ENCODE results near the gene UTP18. TPM values are rescaled to one million over a fixed set of nuclear protein-coding genes. Genes with fewer than 3 reads are reported as not detected.
"Not testable (repeated sequence)": the region's sequence is repeated elsewhere in the genome, so short reads cannot be mapped to it uniquely, and the experiment has no call there.

Gene UTP18
- total RNA-seq, 1 experiment from 2014 or later, result 64.2 TPM

GRCh38 chr17:51289696-51290111, 29.4 kb downstream of the UTP18 start:
- Histone ChIP-seq H3K9me3 (ENCODE audit: low read length) (no peaks in the 10 kb centered on the region), H4K20me1 (ENCODE audit: low read length) (peaks cover 6% of the 10 kb centered on the region; the same call in 1 of the 2 replicates), H3K9ac (ENCODE audit: low read length) (no peak overlapping the region), H3K27me3 (ENCODE audit: low read length) (no peaks in the 10 kb centered on the region), H3K9me2 (replicated peaks; ENCODE audit: low read length) (no peaks in the 10 kb centered on the region), H3K36me3 (ENCODE audit: low read depth, low read length) (peaks cover 77% of the 10 kb centered on the region), H3K4me1 (ENCODE audit: insufficient read depth, low read length) (no peaks in the 10 kb centered on the region), H3K4me2 (ENCODE audit: low read length) (no peak overlapping the region), H3K4me3 (ENCODE audit: low read length) (no peak overlapping the region), H2AFZ (ENCODE audit: low read length) (no peak overlapping the region), H3K79me2 (ENCODE audit: low read length) (no peaks in the 10 kb centered on the region), H3F3A (ENCODE audit: low read length, unreplicated experiment) (no peaks in the 10 kb centered on the region), H3K27ac (ENCODE audit: low read length) (no peak overlapping the region)
- DNase-seq (no peak), ATAC-seq (no peak)
- ChIA-PET POLR2A (ENCODE audit: unreplicated experiment) (no interaction called here), CTCF (no interaction called here)
- no TSS peak for BruUV-seq (replicated peaks)
- TF ChIP-seq EZH2phosphoT487 (IDR thresholded peaks at IDR 0.05; ENCODE audit: borderline replicate concordance, low read length) (no peak), CTCF (conservative IDR thresholded peaks at IDR 0.05; ENCODE audit: low read depth, low read length) (no peak), EZH2 (IDR thresholded peaks at IDR 0.05; ENCODE audit: low read length, unreplicated experiment) (no peak)
- intact Hi-C loops (cut with micrococcal nuclease), result no loop called here

- H3K4me3 ChIP-seq (ENCODE audit: low read length); ATAC-seq; H3F3A ChIP-seq (ENCODE audit: low read length, unreplicated experiment); DNase-seq; H3K9ac ChIP-seq (ENCODE audit: low read length); H3K27me3 ChIP-seq (ENCODE audit: low read length); H3K9me3 ChIP-seq (ENCODE audit: low read length); H3K4me2 ChIP-seq (ENCODE audit: low read length); H3K4me1 ChIP-seq (ENCODE audit: insufficient read depth, low read length); H2AFZ ChIP-seq (ENCODE audit: low read length); H3K27ac ChIP-seq (ENCODE audit: low read length); intact Hi-C loops (cut with micrococcal nuclease); BruUV-seq (replicated peaks); H4K20me1 ChIP-seq (ENCODE audit: low read length); H3K9me2 ChIP-seq (replicated peaks; ENCODE audit: low read length); H3K79me2 ChIP-seq (ENCODE audit: low read length); CTCF ChIA-PET; POLR2A ChIA-PET (ENCODE audit: unreplicated experiment): not testable (repeated sequence)
- peaks cover 45% of the 10 kb centered on the region for H3K36me3 ChIP-seq (ENCODE audit: low read depth, low read length)
Measured at GRCh38 chr17:51294338-51294737, 34.0 kb downstream of the UTP18 start.

DNA sequence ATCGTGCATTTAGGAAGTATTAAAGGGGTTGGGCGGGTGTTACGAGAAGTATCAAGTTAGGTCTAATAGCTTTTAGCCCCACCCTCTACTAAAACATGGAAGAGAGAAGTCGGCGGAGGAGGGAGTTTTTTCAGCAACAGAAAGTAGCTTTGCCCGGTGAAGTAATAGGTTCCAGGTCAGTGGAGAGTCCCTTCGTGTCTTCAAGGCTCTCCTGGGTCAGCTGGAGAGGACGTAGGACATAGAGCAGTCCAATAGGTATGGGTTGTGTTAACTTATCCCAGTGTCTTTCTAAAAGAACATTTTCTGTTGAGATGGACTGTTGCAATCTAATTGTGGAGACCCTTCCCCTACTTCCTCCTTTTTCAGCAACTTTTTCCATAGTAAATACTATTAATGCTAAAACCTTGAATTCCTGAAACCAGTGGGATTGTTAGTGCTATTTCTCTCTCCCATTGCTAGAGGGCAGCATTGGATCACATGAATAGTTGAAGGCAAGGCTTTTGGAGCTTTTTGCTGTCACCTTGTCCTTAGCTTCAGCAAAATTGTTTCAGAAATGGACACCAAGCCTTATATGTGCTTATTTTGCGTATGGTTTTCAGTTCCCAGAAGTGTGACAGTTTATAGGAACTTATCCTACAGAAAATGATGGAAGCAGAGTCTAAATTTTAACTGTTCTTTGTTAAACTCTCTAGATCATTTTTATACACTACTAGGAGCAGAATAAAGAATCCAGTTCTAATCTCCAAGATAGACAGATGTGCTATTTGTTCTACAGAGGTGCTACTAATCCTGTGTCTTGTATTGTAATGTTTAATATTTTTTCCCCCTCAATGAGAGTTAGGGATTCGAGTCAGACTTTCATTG, 38.4 kb downstream of the UTP18 start:
- no peak overlapping the region for H3K4me3 ChIP-seq (ENCODE audit: low read length)
- H2AFZ ChIP-seq (ENCODE audit: low read length), result no peak overlapping the region
- H3F3A ChIP-seq (ENCODE audit: low read length, unreplicated experiment), result no peaks in the 10 kb centered on the region
- BruUV-seq (replicated peaks), result TSS peak; percentile 15
- H3K9me3 ChIP-seq (ENCODE audit: low read length), result no peaks in the 10 kb centered on the region
- H3K36me3 ChIP-seq (ENCODE audit: low read depth, low read length), result peaks cover 7% of the 10 kb centered on the region; the same call in 1 of the 2 replicates
- intact Hi-C loops (cut with micrococcal nuclease), result no loop called here
- peak; percentile 68 for DNase-seq
- H3K4me2 ChIP-seq (ENCODE audit: low read length), result no peak overlapping the region
- no peak overlapping the region for H3K9ac ChIP-seq (ENCODE audit: low read length)
- H3K79me2 ChIP-seq (ENCODE audit: low read length), result no peaks in the 10 kb centered on the region
- H3K27me3 ChIP-seq (ENCODE audit: low read length), result no peaks in the 10 kb centered on the region
- ATAC-seq, result peak; percentile 75
- no peaks in the 10 kb centered on the region for H3K9me2 ChIP-seq (replicated peaks; ENCODE audit: low read length)
- ChIA-PET CTCF (interaction anchor here (0.5 to 0.7 kb wide), 4 partner anchors 94 to 242 kb away, joined by 3 to 6 read pairs (median 4); no protein-coding TSS in a partner anchor), POLR2A (ENCODE audit: unreplicated experiment) (no interaction called here)
- H4K20me1 ChIP-seq (ENCODE audit: low read length), result no peaks in the 10 kb centered on the region
- TF ChIP-seq EZH2 (IDR thresholded peaks at IDR 0.05; ENCODE audit: low read length, unreplicated experiment) (no peak), CTCF (conservative IDR thresholded peaks at IDR 0.05; ENCODE audit: low read depth, low read length) (peak; percentile 95)
- H3K27ac ChIP-seq (ENCODE audit: low read length), result no peak overlapping the region
- no peaks in the 10 kb centered on the region for H3K4me1 ChIP-seq (ENCODE audit: insufficient read depth, low read length)
